Kidney (tissue), 14 donors: ENCODE measurements around the gene ARHGEF28. TPM values are rescaled to one million over a fixed set of nuclear protein-coding genes. Genes with fewer than 3 reads are reported as not detected.

Experiments used
- DNase-seq, 5 donors: peaks; one replicate each; pipeline ENCODE4 v3.0.0-alpha.2; 2013 to 2020
- FAIRE-seq: peaks from 2 replicates; lab custom pipeline; 2012; peaks lifted over from hg19 to GRCh38; lab: Jason Lieb, UNC
- H3K27ac ChIP-seq, 2 donors: one replicate each; pipeline ENCODE4 v1.7.0; 2013; ENCODE audit warnings: low read depth in 2 of 2, low read length in 2 of 2, inconsistent platforms in 1 of 2
- H3K27me3 ChIP-seq: one replicate; pipeline ENCODE4 v1.7.1; 2013; ENCODE audit warnings: low read length, inconsistent platforms; ENCODE audit not compliant: control insufficient read depth, insufficient read depth
- H3K36me3 ChIP-seq, 3 donors: one replicate each; pipeline versions ENCODE4 v1.7.0 to v1.7.1; 2013; ENCODE audit warnings: low read length in 3 of 3, control low read depth in 1 of 3, inconsistent platforms in 1 of 3; ENCODE audit not compliant: insufficient read depth in 3 of 3, control insufficient read depth in 2 of 3
- H3K4me1 ChIP-seq, 3 donors: one replicate each; pipeline versions ENCODE4 v1.7.0 to v1.7.1; 2013; ENCODE audit warnings: low read length in 3 of 3, inconsistent platforms in 1 of 3, low read depth in 1 of 3; ENCODE audit not compliant: control insufficient read depth in 2 of 3, insufficient read depth in 2 of 3
- H3K4me3 ChIP-seq, 3 donors: one replicate each; pipeline versions ENCODE4 v1.7.0 to v1.8.1; 2013; ENCODE audit warnings: low read length in 3 of 3, control low read depth in 1 of 3, inconsistent platforms in 1 of 3
- H3K9ac ChIP-seq, 3 donors: one replicate each; pipeline versions ENCODE4 v1.7.0 to v1.7.1; 2013; ENCODE audit warnings: low read length in 3 of 3, control low read depth in 1 of 3, inconsistent platforms in 1 of 3
- H3K9me3 ChIP-seq, 3 donors: one replicate each; pipeline versions ENCODE4 v1.7.0 to v1.7.1; 2013; ENCODE audit warnings: low read length in 3 of 3, control low read depth in 1 of 3, inconsistent platforms in 1 of 3; ENCODE audit not compliant: control insufficient read depth in 2 of 3, insufficient read depth in 1 of 3
- intact Hi-C: fragments of 100-400 bp; cut with DNase I; formaldehyde crosslinking; loops from one replicate; pipeline ENCODE4 v1.11.1; 2022
- polyA plus RNA-seq: library from polyadenylated mRNA; stranded (reverse); fragments of 350-450 nt; fragmentation: Illumina TruSeq; extraction: RNeasy Lipid Tissue Mini Kit (QIAGEN cat#74804); gene quantifications from one replicate; pipeline ENCODE4 v1.2.3, GENCODE V29; 2014; ENCODE audit warnings: low read depth, low replicate concordance; ENCODE audit not compliant: insufficient read depth
- total RNA-seq: library from RNA; stranded (reverse); fragmentation: NEBNext Ultra II Directional; extraction: Animal tissue kit (Norgen Biotek cat#: 25700); gene quantifications from one replicate; pipeline ENCODE4 v1.2.1, GENCODE V29; 2021
- TF ChIP-seq, protein P1 (sequence below): IDR thresholded peaks from 3 replicates; pipeline ENCODE4 v1.5.1; 2012; ENCODE audit warnings: mild to moderate bottlenecking, moderate library complexity, borderline replicate concordance; ENCODE audit not compliant: insufficient read depth; ENCODE audit errors: extremely low read depth
- donor health status: control.
- donor health status: control.
- donor health status: control.
- donor health status: control.
- donor health status: control.
- donor health status: DM: yes; HTN: yes; CAD: no.
- donor health status: Normal renal cell carcinoma (clear cell type).

The ARHGEF28 gene
- total and polyA plus RNA-seq, 2 donors from 2014 or later = 21.9 to 66.3 TPM

GRCh38 chr5:73728493-73729273, 102.7 kb downstream of the ARHGEF28 start:
- FAIRE-seq = no peak
- Histone ChIP-seq H3K4me3 (no peak overlapping the region), H3K27ac (no peak overlapping the region), H3K27me3 (no peaks in the 10 kb centered on the region), H3K9ac (no peak overlapping the region), H3K4me1 (no peaks in the 10 kb centered on the region), H3K9me3 (no peaks in the 10 kb centered on the region), H3K36me3 (no peaks in the 10 kb centered on the region)
- intact Hi-C loops = no loop called here
- DNase-seq = no peak
- TF ChIP-seq, protein P1, sequence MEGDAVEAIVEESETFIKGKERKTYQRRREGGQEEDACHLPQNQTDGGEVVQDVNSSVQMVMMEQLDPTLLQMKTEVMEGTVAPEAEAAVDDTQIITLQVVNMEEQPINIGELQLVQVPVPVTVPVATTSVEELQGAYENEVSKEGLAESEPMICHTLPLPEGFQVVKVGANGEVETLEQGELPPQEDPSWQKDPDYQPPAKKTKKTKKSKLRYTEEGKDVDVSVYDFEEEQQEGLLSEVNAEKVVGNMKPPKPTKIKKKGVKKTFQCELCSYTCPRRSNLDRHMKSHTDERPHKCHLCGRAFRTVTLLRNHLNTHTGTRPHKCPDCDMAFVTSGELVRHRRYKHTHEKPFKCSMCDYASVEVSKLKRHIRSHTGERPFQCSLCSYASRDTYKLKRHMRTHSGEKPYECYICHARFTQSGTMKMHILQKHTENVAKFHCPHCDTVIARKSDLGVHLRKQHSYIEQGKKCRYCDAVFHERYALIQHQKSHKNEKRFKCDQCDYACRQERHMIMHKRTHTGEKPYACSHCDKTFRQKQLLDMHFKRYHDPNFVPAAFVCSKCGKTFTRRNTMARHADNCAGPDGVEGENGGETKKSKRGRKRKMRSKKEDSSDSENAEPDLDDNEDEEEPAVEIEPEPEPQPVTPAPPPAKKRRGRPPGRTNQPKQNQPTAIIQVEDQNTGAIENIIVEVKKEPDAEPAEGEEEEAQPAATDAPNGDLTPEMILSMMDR = no peak

DNA sequence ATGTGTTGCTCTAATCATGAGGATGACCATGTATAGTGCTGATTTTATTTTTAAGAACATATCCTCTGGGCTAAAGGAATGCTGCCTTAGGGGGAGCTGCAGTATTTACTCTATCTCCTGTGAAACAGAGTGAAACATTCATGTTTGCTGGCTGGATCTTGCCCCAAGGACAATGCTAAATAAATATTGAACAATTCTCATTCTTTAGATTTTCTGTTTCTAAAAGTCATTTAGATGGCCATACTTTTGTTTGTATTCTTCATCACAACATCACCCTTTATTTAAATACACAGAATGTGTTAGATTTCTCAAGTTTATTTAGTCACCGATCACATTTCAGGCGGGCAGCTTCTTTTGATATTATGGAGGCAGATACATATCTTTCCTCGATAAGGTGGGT, 103.3 kb downstream of the ARHGEF28 start:
- Histone ChIP-seq H3K4me1 (no peaks in the 10 kb centered on the region), H3K9me3 (no peaks in the 10 kb centered on the region), H3K27ac (no peak overlapping the region), H3K27me3 (no peaks in the 10 kb centered on the region), H3K36me3 (no peaks in the 10 kb centered on the region), H3K9ac (no peak overlapping the region), H3K4me3 (no peak overlapping the region)
- DNase-seq (no peak), FAIRE-seq (no peak)
- TF ChIP-seq, protein P1 = no peak
- intact Hi-C loops = no loop called here

DNA sequence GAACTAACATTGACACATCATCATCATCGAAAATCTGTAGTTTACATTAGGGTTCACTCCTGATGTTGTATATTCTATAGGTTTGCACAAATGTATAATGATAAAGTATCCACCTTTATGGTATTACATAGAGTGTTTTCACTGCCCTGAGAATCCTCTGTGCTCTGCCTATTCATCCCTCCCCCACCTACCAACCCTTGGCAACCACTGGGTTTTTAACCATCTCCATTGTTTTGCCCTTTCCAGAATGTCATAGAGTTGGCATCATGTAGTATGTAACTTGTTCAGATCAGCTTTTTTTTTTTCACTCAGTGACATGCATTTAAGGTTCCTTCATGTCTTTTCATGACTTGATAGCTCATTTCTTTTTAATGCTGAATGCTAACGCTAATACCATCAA, 106.0 kb downstream of the ARHGEF28 start:
- Histone ChIP-seq H3K36me3 (no peaks in the 10 kb centered on the region), H3K9ac (no peak overlapping the region), H3K27me3 (no peaks in the 10 kb centered on the region), H3K9me3 (no peaks in the 10 kb centered on the region), H3K27ac (no peak overlapping the region), H3K4me1 (no peaks in the 10 kb centered on the region), H3K4me3 (no peak overlapping the region)
- DNase-seq (no peak), FAIRE-seq (no peak)
- TF ChIP-seq, protein P1 = no peak
- intact Hi-C loops = no loop called here
